ENCODE data around the gene RPL31. TPM values are rescaled to one million over a fixed set of nuclear protein-coding genes. Genes with fewer than 3 reads are reported as not detected.
A peak's percentile ranks its signal among the peaks of the same experiment; 100 is the strongest.

The RPL31 gene
- total and polyA plus RNA-seq, 12 donors = 610 to 4,595 (median 717) TPM

DNA sequence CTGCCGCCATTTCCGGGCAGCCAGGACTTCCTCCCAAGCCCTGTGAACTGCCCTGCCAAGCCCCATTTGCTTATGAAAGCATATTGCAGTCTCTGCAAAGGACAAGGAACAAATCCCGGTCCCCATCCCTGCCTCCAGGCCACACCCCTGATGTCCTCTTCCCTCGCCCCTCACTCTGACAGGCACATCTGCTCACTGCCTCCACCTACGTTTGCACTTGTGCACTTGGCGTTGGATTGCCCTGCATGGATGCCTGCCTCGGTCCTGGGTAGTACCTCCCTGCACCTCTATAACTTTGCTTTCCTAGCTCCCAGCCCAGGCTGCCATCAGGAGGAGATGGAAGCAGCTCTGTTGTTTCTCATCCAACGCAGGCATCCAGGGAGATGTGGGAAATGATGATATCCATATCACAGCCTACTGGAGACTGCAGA, 19.6 kb upstream of the RPL31 start:
- peaks cover 0 to 65% (median 5%) of the 10 kb centered on the region in 9 donors for H3K36me3 ChIP-seq
- TF ChIP-seq, protein P1, sequence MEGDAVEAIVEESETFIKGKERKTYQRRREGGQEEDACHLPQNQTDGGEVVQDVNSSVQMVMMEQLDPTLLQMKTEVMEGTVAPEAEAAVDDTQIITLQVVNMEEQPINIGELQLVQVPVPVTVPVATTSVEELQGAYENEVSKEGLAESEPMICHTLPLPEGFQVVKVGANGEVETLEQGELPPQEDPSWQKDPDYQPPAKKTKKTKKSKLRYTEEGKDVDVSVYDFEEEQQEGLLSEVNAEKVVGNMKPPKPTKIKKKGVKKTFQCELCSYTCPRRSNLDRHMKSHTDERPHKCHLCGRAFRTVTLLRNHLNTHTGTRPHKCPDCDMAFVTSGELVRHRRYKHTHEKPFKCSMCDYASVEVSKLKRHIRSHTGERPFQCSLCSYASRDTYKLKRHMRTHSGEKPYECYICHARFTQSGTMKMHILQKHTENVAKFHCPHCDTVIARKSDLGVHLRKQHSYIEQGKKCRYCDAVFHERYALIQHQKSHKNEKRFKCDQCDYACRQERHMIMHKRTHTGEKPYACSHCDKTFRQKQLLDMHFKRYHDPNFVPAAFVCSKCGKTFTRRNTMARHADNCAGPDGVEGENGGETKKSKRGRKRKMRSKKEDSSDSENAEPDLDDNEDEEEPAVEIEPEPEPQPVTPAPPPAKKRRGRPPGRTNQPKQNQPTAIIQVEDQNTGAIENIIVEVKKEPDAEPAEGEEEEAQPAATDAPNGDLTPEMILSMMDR (IDR thresholded peaks at IDR 0.05) = no peak
- intact Hi-C loops (cut with DNase I) = loop anchor here in 5 of 10 donors (2.0 to 10.0 kb wide), 8 partner anchors 78 to 568 kb away; partner anchors contain the start of genes NPAS2 (in 2 of the 5) and CHST10 (in 1 of the 5)

DNA sequence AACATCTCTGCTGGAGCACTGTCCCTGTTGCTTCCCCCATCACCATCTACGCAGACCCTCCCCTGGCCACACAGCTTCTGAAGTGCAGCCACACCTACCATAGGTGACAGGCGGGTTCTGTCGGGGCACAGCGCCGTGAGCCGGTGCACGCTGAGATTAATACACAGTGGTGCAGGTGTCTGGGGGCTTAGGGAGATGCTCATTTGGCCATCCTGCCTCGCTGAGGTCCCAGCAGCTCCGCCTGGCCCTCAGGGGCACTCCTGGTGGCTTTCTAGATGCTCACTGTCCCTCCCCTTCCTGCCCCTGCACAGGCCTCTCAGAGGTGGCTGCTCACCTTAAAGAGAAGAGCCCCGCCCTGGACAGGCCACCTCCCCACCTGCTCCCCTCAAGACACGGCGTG, 18.9 kb upstream of the RPL31 start:
- peak overlapping the region in 6 of 10 donors; percentile 6 to 62 (median 36) for H3K27ac ChIP-seq
- WGBS, 2 donors = 92% methylated on average over 12 of the region's 12 CpGs
- ATAC-seq = peak in 2 of 8 donors; percentile 6 to 21

More for the DNA sequence above, 19.6 kb upstream of the RPL31 start:
- 71 to 74% methylated on average over 8 of the region's 8 CpGs for WGBS, 2 donors
- H3K27ac ChIP-seq = no peak overlapping the region
- peak in 1 of 8 donors; percentile 47 for ATAC-seq
- DNase-seq = no peak
- no peaks in the 10 kb centered on the region for H3K27me3 ChIP-seq
- no peaks in the 10 kb centered on the region for H3K9me3 ChIP-seq
- H3K4me1 ChIP-seq = peaks cover 0 to 19% (median 0%) of the 10 kb centered on the region in 9 donors
- no peak overlapping the region for H3K4me3 ChIP-seq

DNA sequence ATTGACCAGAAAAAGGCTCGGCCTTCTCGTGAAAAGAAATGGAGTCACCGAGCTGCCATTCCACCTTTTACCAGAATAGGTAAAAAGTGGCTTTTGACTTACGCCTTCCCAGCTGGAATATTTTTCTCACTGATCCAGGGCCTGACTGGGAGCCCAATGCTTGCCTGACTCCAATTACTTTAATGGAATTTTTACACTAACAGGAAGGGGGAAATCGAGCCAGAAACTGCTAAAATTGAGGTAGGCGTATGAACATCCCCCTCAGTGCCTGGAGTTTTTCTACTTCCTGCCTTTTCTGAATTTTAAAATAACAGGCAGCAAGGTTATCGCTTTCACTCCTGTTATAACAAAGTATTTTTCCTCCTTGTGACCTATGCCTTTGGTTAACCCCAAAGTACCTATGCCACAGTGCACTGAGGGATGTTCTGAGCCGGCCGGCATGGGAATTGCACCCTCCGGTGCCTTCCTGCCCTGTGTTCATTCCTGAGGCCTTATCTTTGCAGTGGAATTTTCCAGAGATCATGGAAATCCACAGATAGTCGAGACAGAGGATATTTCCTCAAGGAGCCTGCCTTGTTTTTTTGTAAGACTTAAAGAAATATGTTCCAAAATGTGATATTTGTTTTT, 18.3 kb upstream of the RPL31 start:
- peak in 5 of 8 donors; percentile 46 to 64 (median 58) for ATAC-seq
- Histone ChIP-seq H3K27me3 (no peaks in the 10 kb centered on the region), H3K36me3 (peaks cover 0 to 62% (median 0%) of the 10 kb centered on the region in 9 donors), H3K27ac (peak overlapping the region in 6 of 10 donors; percentile 6 to 62 (median 36)), H3K9me3 (no peaks in the 10 kb centered on the region), H3K4me1 (peaks cover 0 to 19% (median 0%) of the 10 kb centered on the region in 9 donors), H3K4me3 (no peak overlapping the region)
- TF ChIP-seq, protein P1 (IDR thresholded peaks at IDR 0.05) = no peak
- no peak for DNase-seq
- WGBS, 2 donors = 63 to 65% methylated on average over 11 of the region's 11 CpGs
- intact Hi-C loops (cut with DNase I) = loop anchor here (1.0 to 10.0 kb wide), 12 partner anchors 79 to 569 kb away; partner anchors contain the start of genes NPAS2 (in 2 of the 10) and CHST10 (in 1 of the 10)

More for the DNA sequence above, 18.9 kb upstream of the RPL31 start:
- no peaks in the 10 kb centered on the region for H3K9me3 ChIP-seq
- intact Hi-C loops (cut with DNase I) = loop anchor here in 5 of 10 donors (2.0 to 10.0 kb wide), 8 partner anchors 78 to 568 kb away; partner anchors contain the start of genes NPAS2 (in 2 of the 5) and CHST10 (in 1 of the 5)
- peaks cover 0 to 19% (median 0%) of the 10 kb centered on the region in 9 donors for H3K4me1 ChIP-seq
- no peak overlapping the region for H3K4me3 ChIP-seq
- DNase-seq = no peak
- H3K36me3 ChIP-seq = peaks cover 0 to 65% (median 5%) of the 10 kb centered on the region in 9 donors
- no peaks in the 10 kb centered on the region for H3K27me3 ChIP-seq
- TF ChIP-seq, protein P1 (IDR thresholded peaks at IDR 0.05) = no peak

DNA sequence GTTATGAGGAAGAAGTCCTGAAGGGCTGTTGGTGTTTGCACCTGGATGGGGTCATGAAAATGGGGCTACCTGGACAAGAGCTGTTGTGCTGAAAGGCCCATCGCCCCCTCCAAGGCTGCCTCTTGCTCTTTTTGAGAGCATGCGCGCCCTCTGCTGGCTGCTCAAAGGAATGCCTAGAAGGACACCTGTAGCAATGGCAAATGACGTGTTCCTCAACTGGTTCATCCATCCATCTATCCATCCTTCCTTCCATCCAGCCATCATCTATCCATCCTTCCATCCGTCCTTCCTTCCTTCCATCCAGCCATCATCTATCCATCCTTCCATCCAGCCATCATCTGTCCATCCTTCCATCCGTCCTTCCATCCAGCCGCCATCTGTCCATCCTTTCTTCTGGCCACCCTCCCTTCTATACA, 17.2 kb upstream of the RPL31 start:
- ATAC-seq (peak; percentile 53 to 85 (median 68)), DNase-seq (peak; percentile 71 to 79)
- Histone ChIP-seq H3K36me3 (peaks cover 0 to 53% (median 0%) of the 10 kb centered on the region in 9 donors), H3K27ac (peak overlapping the region in 2 of 10 donors; percentile 9 to 62), H3K4me1 (peaks cover 0 to 19% (median 0%) of the 10 kb centered on the region in 9 donors), H3K4me3 (no peak overlapping the region), H3K27me3 (no peaks in the 10 kb centered on the region), H3K9me3 (no peaks in the 10 kb centered on the region)
- intact Hi-C loops (cut with DNase I) = loop anchor here (1.0 to 10.0 kb wide), 14 partner anchors 80 to 570 kb away; partner anchors contain the start of genes NPAS2 (in 2 of the 10) and CHST10 (in 1 of the 10)
- 35% methylated on average over 7 of the region's 7 CpGs for WGBS, 2 donors
- TF ChIP-seq, protein P1 (IDR thresholded peaks at IDR 0.05) = peak; percentile 84 to 95 (median 93)
